B cell (primary cell): ENCODE measurements around the gene SEC24C. TPM values are rescaled to one million over a fixed set of nuclear protein-coding genes. Genes with fewer than 3 reads are reported as not detected.
"Not testable (repeated sequence)": the region's sequence is repeated elsewhere in the genome, so short reads cannot be mapped to it uniquely, and the experiment has no call there.

ENCODE experiments used
- ATAC-seq: fragments of 200-7000 bp; cut with Tn5 transposase; one replicate; pipeline ENCODE4 v1.10.0; 2021; ENCODE audit warnings: low read depth, mild to moderate bottlenecking, moderate number of reproducible peaks, moderate library complexity
- CTCF ChIA-PET: fragments of 350-600 bp; sonication (Branson Sonifier 250); formaldehyde crosslinking; loops from one replicate; lab custom pipeline; 2021; ENCODE audit warnings: antibody characterized with exemption, inconsistent platforms; lab: Charles Lee
- POLR2A ChIA-PET: fragments of 350-600 bp; sonication (Branson Sonifier 250); formaldehyde crosslinking; loops from one replicate; lab custom pipeline; 2021; ENCODE audit warnings: antibody characterized with exemption; lab: Charles Lee
- DNase-seq: peaks from one replicate; pipeline ENCODE4 v3.0.0; 2013
- H2AFZ ChIP-seq: 2 replicates; pipeline ENCODE4 v1.6.1; 2012; ENCODE audit warnings: mild to moderate bottlenecking, low read depth, low read length; ENCODE audit not compliant: insufficient read depth, poor library complexity, severe bottlenecking
- H3K27ac ChIP-seq, 2 donors: 1 replicate in 1 of 2; 2 replicates in 1 of 2; pipeline ENCODE4 v1.5.1; 2012 to 2013; ENCODE audit warnings: low read length in 2 of 2, mild to moderate bottlenecking in 2 of 2, moderate library complexity in 1 of 2
- H3K27me3 ChIP-seq, 4 experiments: fragments of 200-600 bp in 1 of 4; sonication (generic) in 1 of 4; replicated peaks in 1 of 4; 1 replicate in 2 of 4; 2 replicates in 2 of 4; pipeline versions ENCODE4 v1.6.1 to v1.7.0; 2013 to 2016; ENCODE audit warnings: low read length in 3 of 4, mild to moderate bottlenecking in 2 of 4, mixed read lengths in 1 of 4, moderate library complexity in 1 of 4; ENCODE audit not compliant: insufficient read depth in 4 of 4, control insufficient read depth in 3 of 4; ENCODE audit errors: control extremely low read depth in 1 of 4
- H3K36me3 ChIP-seq, 2 experiments: replicated peaks in 1 of 2; 1 replicate in 1 of 2; 2 replicates in 1 of 2; pipeline versions ENCODE4 v1.6.1 to v1.7.1; 2013; ENCODE audit warnings: low read length in 1 of 2; ENCODE audit not compliant: insufficient read depth in 2 of 2, control insufficient read depth in 1 of 2; ENCODE audit errors: control extremely low read depth in 1 of 2, extremely low read depth in 1 of 2
- H3K4me1 ChIP-seq, 2 donors: fragments of 200-600 bp in 1 of 2; sonication (generic) in 1 of 2; 1 replicate in 1 of 2; 2 replicates in 1 of 2; pipeline versions ENCODE4 v1.5.1 to v1.6.1; 2013 to 2017; ENCODE audit warnings: low read length in 2 of 2; ENCODE audit not compliant: control insufficient read depth in 2 of 2, insufficient read depth in 2 of 2
- H3K4me2 ChIP-seq: replicated peaks from 2 replicates; pipeline ENCODE3; 2012; ENCODE audit warnings: mild to moderate bottlenecking, low read depth, low read length; ENCODE audit not compliant: poor library complexity, severe bottlenecking
- H3K4me3 ChIP-seq, 5 experiments: fragments of 200-600 bp in 1 of 5; sonication (generic) in 1 of 5; 1 replicate in 3 of 5; 2 replicates in 2 of 5; pipeline versions ENCODE4 v1.5.1 to v1.7.0; 2011 to 2016; ENCODE audit warnings: low read length in 4 of 5, mild to moderate bottlenecking in 4 of 5, low read depth in 2 of 5, control low read depth in 1 of 5, moderate library complexity in 1 of 5; ENCODE audit not compliant: insufficient read depth in 1 of 5; ENCODE audit errors: control extremely low read depth in 1 of 5, extremely low read depth in 1 of 5
- H3K79me2 ChIP-seq: fragments of 200-600 bp; sonication (generic); one replicate; pipeline ENCODE4 v1.6.0; 2016; ENCODE audit warnings: low read length; ENCODE audit not compliant: control insufficient read depth, insufficient read depth
- H3K9ac ChIP-seq: fragments of 200-600 bp; sonication (generic); 2 replicates; pipeline ENCODE4 v1.6.1; 2017; ENCODE audit warnings: mild to moderate bottlenecking, low read length, moderate library complexity
- H3K9me3 ChIP-seq, 3 donors: one replicate each; pipeline versions ENCODE4 v1.6.1 to v1.7.1; 2013; ENCODE audit warnings: low read length in 2 of 3; ENCODE audit not compliant: control insufficient read depth in 2 of 3, insufficient read depth in 1 of 3; ENCODE audit errors: control extremely low read depth in 1 of 3
- H4K20me1 ChIP-seq: 2 replicates; pipeline ENCODE4 v1.6.0; 2012; ENCODE audit warnings: mild to moderate bottlenecking, low read length; ENCODE audit not compliant: insufficient read depth, control insufficient read depth, poor library complexity, severe bottlenecking
- H3K27ac Mint-ChIP-seq: one replicate; pipeline ENCODE4 v1.8.0; 2021; ENCODE audit warnings: mixed read lengths
- H3K27me3 Mint-ChIP-seq: one replicate; pipeline ENCODE4 v1.8.0; 2021; ENCODE audit warnings: mixed read lengths
- H3K4me1 Mint-ChIP-seq: one replicate; pipeline ENCODE4 v1.8.0; 2021; ENCODE audit warnings: mixed read lengths
- H3K4me3 Mint-ChIP-seq: one replicate; pipeline ENCODE4 v1.8.0; 2021; ENCODE audit warnings: mixed read lengths
- H3K9me3 Mint-ChIP-seq: one replicate; pipeline ENCODE4 v1.8.0; 2022; ENCODE audit warnings: mixed read lengths; ENCODE audit not compliant: insufficient read depth
- WGBS: methylation state at CpG from one replicate; pipeline ENCODE4 v1.1.5; 2013; ENCODE audit warnings: missing lambda C conversion rate; ENCODE audit not compliant: insufficient coverage; 5-methylcytosine and 5-hydroxymethylcytosine counted together
- intact Hi-C: fragments of 100-400 bp; cut with micrococcal nuclease; formaldehyde crosslinking; loops from one replicate; pipeline ENCODE4 v1.10.0; 2022
- polyA plus RNA-seq: library from polyadenylated mRNA; depleted of rRNA; stranded (reverse); fragments of >200 nt; gene quantifications from 2 replicates; pipeline ENCODE4 v1.2.3, GENCODE V29; 2012
- total RNA-seq, 2 donors: library from RNA; stranded (reverse); fragments of 120-200 nt in 1 of 2; gene quantifications; 1 replicate in 1 of 2; 2 replicates in 1 of 2; pipeline versions ENCODE4 v1.2.3 to v1.2.4, GENCODE V29; 2013 to 2022

The SEC24C gene
- total and polyA plus RNA-seq, 2 donors (not counting 1 experiment from before 2014, with no cell fraction given), result 60.2 to 78.7 TPM

DNA sequence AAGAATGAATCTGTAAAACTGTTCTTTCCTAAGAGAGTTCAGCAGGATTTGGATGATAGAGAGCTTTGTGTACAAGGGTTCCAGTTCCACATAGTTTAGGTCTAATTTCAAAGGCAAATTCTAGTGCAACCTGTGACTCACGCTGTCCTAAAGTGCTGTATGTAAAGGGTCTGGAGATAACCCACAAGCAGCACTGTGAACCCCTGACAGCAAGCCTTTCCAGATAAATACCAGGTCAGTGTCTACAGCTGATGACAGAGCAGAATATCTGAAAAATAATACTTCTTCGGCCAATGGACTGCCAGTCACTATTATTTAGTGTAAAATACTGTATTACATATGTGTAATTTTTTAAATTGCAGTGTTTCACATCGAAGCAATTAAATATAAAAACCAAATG is 30.3 kb upstream of the SEC24C start:
- POLR2A ChIA-PET, ATAC-seq: not testable (repeated sequence)
- no CpG with 5 or more reads among the region's 3 CpGs for WGBS

DNA sequence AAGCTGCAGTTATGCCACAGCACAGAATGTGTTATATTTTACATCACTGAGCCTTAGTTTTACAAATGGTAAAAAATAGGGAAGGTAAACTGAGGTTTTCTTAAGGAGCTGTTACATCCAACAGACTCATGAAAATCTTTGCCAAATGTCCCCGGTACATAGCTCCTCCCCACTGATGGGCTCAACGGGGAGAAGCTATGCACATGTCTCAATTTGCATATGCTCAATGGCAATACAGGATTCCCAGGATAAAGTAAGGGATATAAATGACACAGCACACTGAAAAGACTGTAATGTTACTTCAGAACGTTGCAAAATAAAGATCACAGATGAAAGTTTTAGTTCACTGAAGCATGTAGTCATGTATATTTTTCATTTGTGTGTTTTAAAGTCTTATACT is 29.7 kb upstream of the SEC24C start:
- H3K27me3 ChIP-seq, H3K9me3 Mint-ChIP-seq, intact Hi-C loops, H3K27ac ChIP-seq, H4K20me1 ChIP-seq, H3K27me3 Mint-ChIP-seq, H3K4me3 ChIP-seq, H3K79me2 ChIP-seq, H2AFZ ChIP-seq, H3K27ac Mint-ChIP-seq, POLR2A ChIA-PET, H3K9me3 ChIP-seq, H3K4me3 Mint-ChIP-seq, DNase-seq, H3K4me1 ChIP-seq, H3K9ac ChIP-seq, H3K4me2 ChIP-seq, ATAC-seq, CTCF ChIA-PET: not testable (repeated sequence)
- WGBS, result no CpG with 5 or more reads among the region's 3 CpGs
- peaks cover 10% of the 10 kb centered on the region for H3K4me1 Mint-ChIP-seq
- H3K36me3 ChIP-seq, result peaks cover 6 to 31% of the 10 kb centered on the region in 2 experiments

More for the DNA sequence above, 30.3 kb upstream of the SEC24C start:
- peaks cover 6 to 31% of the 10 kb centered on the region in 2 experiments for H3K36me3 ChIP-seq
- H4K20me1 ChIP-seq, H3K27me3 ChIP-seq, H3K79me2 ChIP-seq, H3K27me3 Mint-ChIP-seq, H3K9me3 Mint-ChIP-seq, H3K4me3 ChIP-seq, H3K4me3 Mint-ChIP-seq, H3K9ac ChIP-seq, intact Hi-C loops, H3K9me3 ChIP-seq, H2AFZ ChIP-seq, H3K4me2 ChIP-seq, CTCF ChIA-PET, DNase-seq, H3K27ac ChIP-seq, H3K27ac Mint-ChIP-seq, H3K4me1 ChIP-seq: not testable (repeated sequence)
- H3K4me1 Mint-ChIP-seq, result peaks cover 10% of the 10 kb centered on the region

DNA sequence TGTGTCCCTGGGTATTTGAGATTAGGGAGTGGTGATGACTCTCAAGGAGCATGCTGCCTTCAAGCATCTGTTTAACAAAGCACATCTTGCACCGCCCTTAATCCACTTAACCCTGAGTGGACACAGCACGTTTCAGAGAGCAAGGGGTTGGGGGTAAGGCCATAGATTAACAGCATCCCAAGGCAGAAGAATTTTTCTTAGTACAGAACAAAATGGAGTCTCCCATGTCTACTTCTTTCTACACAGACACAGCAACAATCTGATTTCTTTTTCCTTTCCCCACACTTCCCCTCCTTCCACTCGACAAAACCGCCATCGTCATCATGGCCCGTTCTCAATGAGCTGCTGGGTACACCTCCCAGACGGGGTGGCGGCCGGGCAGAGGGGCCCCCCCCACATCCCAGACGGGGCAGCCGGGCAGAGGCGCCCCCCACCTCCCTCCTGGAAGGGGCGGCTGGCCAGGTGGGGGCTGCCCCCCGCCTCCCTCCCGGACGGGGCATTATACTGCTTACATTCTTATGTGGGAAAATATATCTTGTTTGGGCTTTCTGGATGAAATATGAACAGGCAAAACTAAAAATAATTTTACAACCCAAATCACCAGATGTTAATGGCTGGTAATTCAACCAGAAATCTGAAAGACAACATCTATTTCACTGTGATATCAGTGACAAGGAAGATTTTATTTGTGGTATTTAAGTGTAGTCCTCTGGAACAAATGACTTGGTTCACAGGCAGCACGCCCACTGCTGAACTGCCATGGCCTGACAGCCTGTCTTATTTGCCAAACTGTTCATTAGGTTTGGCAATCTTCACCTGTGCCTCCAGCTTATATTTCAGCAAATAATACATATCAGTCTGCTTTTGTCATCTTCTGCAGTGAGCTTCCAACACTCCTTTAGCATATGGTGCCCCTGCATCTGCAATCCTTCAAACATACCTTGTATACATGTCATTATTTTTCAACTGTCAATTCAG is 28.7 kb upstream of the SEC24C start:
- peaks cover 10% of the 10 kb centered on the region for H3K4me1 Mint-ChIP-seq
- WGBS, result 93% methylated on average over 9 of the region's 17 CpGs
- POLR2A ChIA-PET, H3K9me3 Mint-ChIP-seq, H3K27me3 Mint-ChIP-seq, H3K4me1 ChIP-seq, H3K4me3 Mint-ChIP-seq, H3K79me2 ChIP-seq, intact Hi-C loops, H3K27ac ChIP-seq, CTCF ChIA-PET, H3K9me3 ChIP-seq, H3K4me3 ChIP-seq, H3K9ac ChIP-seq, ATAC-seq, H3K4me2 ChIP-seq, H2AFZ ChIP-seq, H4K20me1 ChIP-seq, H3K27me3 ChIP-seq, DNase-seq, H3K27ac Mint-ChIP-seq: not testable (repeated sequence)
- peaks cover 6 to 32% of the 10 kb centered on the region in 2 experiments for H3K36me3 ChIP-seq
